CD4-positive, alpha-beta T cell (primary cell): ENCODE measurements around the gene WBP1L. TPM values are rescaled to one million over a fixed set of nuclear protein-coding genes. Genes with fewer than 3 reads are reported as not detected.

ENCODE experiments used
- ATAC-seq: fragments of 200-7000 bp; cut with Tn5 transposase; one replicate; pipeline ENCODE4 v1.10.0; 2022; ENCODE audit warnings: mild to moderate bottlenecking; ENCODE audit not compliant: poor library complexity
- CTCF ChIA-PET: fragments of 350-600 bp; sonication (Branson Sonifier 250); formaldehyde crosslinking; loops from one replicate; lab custom pipeline; 2021; ENCODE audit warnings: antibody characterized with exemption, inconsistent platforms; lab: Charles Lee
- POLR2A ChIA-PET: fragments of 350-600 bp; sonication (Branson Sonifier 250); formaldehyde crosslinking; loops from one replicate; lab custom pipeline; 2021; ENCODE audit warnings: antibody characterized with exemption, inconsistent platforms; lab: Charles Lee
- DNase-seq, 14 experiments: peaks; one replicate each; pipeline ENCODE4 v3.0.0-alpha.2; 2013 to 2020; ENCODE audit warnings: mixed read lengths in 2 of 14
- H3K27ac ChIP-seq, 2 donors: one replicate each; pipeline versions ENCODE4 v1.5.1 to v1.7.0; 2013; ENCODE audit warnings: low read length in 2 of 2, low read depth in 1 of 2, mild to moderate bottlenecking in 1 of 2
- H3K27me3 ChIP-seq, 2 experiments: 1 replicate in 1 of 2; 2 replicates in 1 of 2; pipeline versions ENCODE4 v1.6.1 to v1.7.0; 2013; ENCODE audit warnings: low read length in 2 of 2, control low read depth in 1 of 2, mild to moderate bottlenecking in 1 of 2, moderate library complexity in 1 of 2; ENCODE audit not compliant: insufficient read depth in 2 of 2, control insufficient read depth in 1 of 2
- H3K36me3 ChIP-seq: one replicate; pipeline ENCODE4 v1.6.1; 2013; ENCODE audit warnings: low read length, control low read depth; ENCODE audit not compliant: insufficient read depth
- H3K4me1 ChIP-seq: one replicate; pipeline ENCODE4 v1.6.1; 2013; ENCODE audit warnings: low read length, control low read depth; ENCODE audit not compliant: insufficient read depth
- H3K4me3 ChIP-seq: one replicate; pipeline ENCODE4 v1.5.1; 2013; ENCODE audit warnings: mild to moderate bottlenecking, low read length, moderate library complexity
- H3K9me3 ChIP-seq, 2 experiments: 1 replicate in 1 of 2; 2 replicates in 1 of 2; pipeline versions ENCODE4 v1.6.1 to v1.7.0; 2013; ENCODE audit warnings: low read length in 2 of 2, mild to moderate bottlenecking in 2 of 2, control low read depth in 1 of 2, moderate library complexity in 1 of 2; ENCODE audit not compliant: control insufficient read depth in 1 of 2, insufficient read depth in 1 of 2
- H3K27ac Mint-ChIP-seq: one replicate; pipeline ENCODE4 v1.8.0; 2020; ENCODE audit warnings: mixed read lengths
- H3K27me3 Mint-ChIP-seq: one replicate; pipeline ENCODE4 v1.8.0; 2021; ENCODE audit warnings: mixed read lengths
- H3K36me3 Mint-ChIP-seq: one replicate; pipeline ENCODE4 v1.8.0; 2021; ENCODE audit warnings: low read depth, mixed read lengths
- H3K4me1 Mint-ChIP-seq: one replicate; pipeline ENCODE4 v1.8.0; 2021; ENCODE audit warnings: low read depth, mixed read lengths
- H3K4me3 Mint-ChIP-seq: one replicate; pipeline ENCODE4 v1.8.0; 2020; ENCODE audit warnings: mild to moderate bottlenecking, mixed read lengths
- H3K9me3 Mint-ChIP-seq: one replicate; pipeline ENCODE4 v1.8.0; 2020; ENCODE audit warnings: mixed read lengths
- CTCF ChIP-seq: fragments of 200-600 bp; IDR thresholded peaks from one replicate; pipeline ENCODE4 v1.8.0; 2022; ENCODE audit warnings: antibody characterized with exemption, mild to moderate bottlenecking
- intact Hi-C, 2 experiments: fragments of 100-400 bp; cut with DNase I in 1 of 2; cut with micrococcal nuclease in 1 of 2; formaldehyde crosslinking; loops; one replicate each; pipeline versions ENCODE4 v1.15.1 to v1.9.0; 2023 to 2025; cut with DNase I, micrococcal nuclease
- total RNA-seq, 174 experiments: library from RNA in 2 of 174; stranded (reverse) in 2 of 174; gene quantifications; one replicate each; pipeline ENCODE4 v1.2.3 and lab custom pipeline; 2021 to 2026

WBP1L gene
- total RNA-seq, 2 experiments from 2014 or later, result 6.1 to 6.5 TPM

GRCh38 chr10:102702742-102703141 is 41.0 kb upstream of the WBP1L start:
- Mint-ChIP-seq H3K4me3 (no peak overlapping the region), H3K4me1 (peaks cover 4% of the 10 kb centered on the region), H3K9me3 (no peaks in the 10 kb centered on the region), H3K36me3 (peaks cover 38% of the 10 kb centered on the region), H3K27ac (no peak overlapping the region), H3K27me3 (no peaks in the 10 kb centered on the region)
- no peaks in the 10 kb centered on the region for H3K4me1 ChIP-seq
- CTCF ChIA-PET, result interaction anchor here (0.6 to 0.7 kb wide), 2 partner anchors 9 to 197 kb away, joined by 3 to 4 read pairs; no protein-coding TSS in a partner anchor
- no peaks in the 10 kb centered on the region for H3K9me3 ChIP-seq
- intact Hi-C loops, result no loop called here
- H3K4me3 ChIP-seq, result no peak overlapping the region
- DNase-seq (no peak), ATAC-seq (no peak)
- H3K27me3 ChIP-seq, result no peaks in the 10 kb centered on the region
- H3K36me3 ChIP-seq, result peaks cover 24% of the 10 kb centered on the region
- POLR2A ChIA-PET, result interaction anchor here (1.7 kb wide), 1 partner anchor 8 kb away, joined by 4 read pairs; no protein-coding TSS in a partner anchor
- TF ChIP-seq CTCF, result no peak
- no peak overlapping the region for H3K27ac ChIP-seq

GRCh38 chr10:102704915-102705314 is 38.8 kb upstream of the WBP1L start:
- no peak overlapping the region for H3K4me3 ChIP-seq
- H3K4me3 Mint-ChIP-seq, result no peak overlapping the region
- H3K9me3 ChIP-seq, result no peaks in the 10 kb centered on the region
- intact Hi-C loops, result no loop called here
- ChIA-PET POLR2A (interaction anchor here (1.2 kb wide), 1 partner anchor 8 kb away, joined by 4 read pairs; no protein-coding TSS in a partner anchor), CTCF (interaction anchor here (0.6 to 1.4 kb wide), 2 partner anchors 15 to 663 kb away, joined by 3 read pairs; partner anchors contain the start of gene TAF5)
- H3K36me3 Mint-ChIP-seq, result peaks cover 17% of the 10 kb centered on the region
- no peaks in the 10 kb centered on the region for H3K4me1 ChIP-seq
- H3K9me3 Mint-ChIP-seq, result no peaks in the 10 kb centered on the region
- DNase-seq (no peak), ATAC-seq (no peak)
- H3K27me3 ChIP-seq, result no peaks in the 10 kb centered on the region
- no peaks in the 10 kb centered on the region for H3K27me3 Mint-ChIP-seq
- no peak overlapping the region for H3K27ac ChIP-seq
- peaks cover 3% of the 10 kb centered on the region for H3K36me3 ChIP-seq
- no peak for TF ChIP-seq CTCF
- H3K4me1 Mint-ChIP-seq, result peaks cover 4% of the 10 kb centered on the region
- no peak overlapping the region for H3K27ac Mint-ChIP-seq

GRCh38 chr10:102705531-102705930 is 38.2 kb upstream of the WBP1L start:
- Histone ChIP-seq H3K4me1 (no peaks in the 10 kb centered on the region), H3K4me3 (no peak overlapping the region), H3K36me3 (peaks cover 3% of the 10 kb centered on the region), H3K27me3 (no peaks in the 10 kb centered on the region), H3K9me3 (no peaks in the 10 kb centered on the region), H3K27ac (no peak overlapping the region)
- intact Hi-C loops, result no loop called here
- ATAC-seq (no peak), DNase-seq (no peak)
- H3K4me1 Mint-ChIP-seq, result peaks cover 10% of the 10 kb centered on the region
- TF ChIP-seq CTCF, result no peak
- H3K36me3 Mint-ChIP-seq, result peaks cover 15% of the 10 kb centered on the region
- H3K4me3 Mint-ChIP-seq, result no peak overlapping the region
- POLR2A ChIA-PET, result interaction anchor here (1.2 kb wide), 1 partner anchor 8 kb away, joined by 4 read pairs; no protein-coding TSS in a partner anchor
- H3K27me3 Mint-ChIP-seq, result no peaks in the 10 kb centered on the region
- CTCF ChIA-PET, result interaction anchor here (0.6 to 1.4 kb wide), 2 partner anchors 14 to 662 kb away, joined by 3 read pairs; partner anchors contain the start of gene TAF5
- no peak overlapping the region for H3K27ac Mint-ChIP-seq
- no peaks in the 10 kb centered on the region for H3K9me3 Mint-ChIP-seq
